Measurements from ENCODE around the gene KRTAP10-8.
"Not testable (repeated sequence)": the region's sequence is repeated elsewhere in the genome, so short reads cannot be mapped to it uniquely, and the experiment has no call there.

The KRTAP10-8 gene

GRCh38 chr21:44579056-44579832 is 32.6 kb upstream of the KRTAP10-8 start:
- DNase-seq (ENCODE audit: low read depth in 1 of 2, low spot score in 1 of 2) = no peak

GRCh38 chr21:44579833-44580144 is 32.1 kb upstream of the KRTAP10-8 start:
- DNase-seq (ENCODE audit: low read depth in 1 of 2, low spot score in 1 of 2) = no peak

- not testable (repeated sequence) for DNase-seq (ENCODE audit: low read depth in 1 of 2, low spot score in 1 of 2)
Measured at GRCh38 chr21:44580231-44580821, 31.6 kb upstream of the KRTAP10-8 start, which contains the start of gene KRTAP10-5. Gene KRTAP10-5, minus strand, starts transcription at chr21:44580604. Its CDS starts 26 bp downstream, at chr21:44580578.

- DNase-seq (ENCODE audit: low read depth in 1 of 2, low spot score in 1 of 2) = no peak
Measured at GRCh38 chr21:44581158-44581557, 30.7 kb upstream of the KRTAP10-8 start.

GRCh38 chr21:44582055-44582454 is 29.8 kb upstream of the KRTAP10-8 start:
- no peak for DNase-seq (ENCODE audit: low read depth in 1 of 2, low spot score in 1 of 2)

GRCh38 chr21:44583089-44583799 is 28.6 kb upstream of the KRTAP10-8 start:
- DNase-seq (ENCODE audit: low read depth in 1 of 2, low spot score in 1 of 2) = no peak

- no peak for DNase-seq (ENCODE audit: low read depth in 1 of 2, low spot score in 1 of 2)
Measured at GRCh38 chr21:44583800-44584147, 28.1 kb upstream of the KRTAP10-8 start.

- no peak for DNase-seq (ENCODE audit: low read depth in 1 of 2, low spot score in 1 of 2)
Measured at GRCh38 chr21:44585892-44586291, 26.0 kb upstream of the KRTAP10-8 start.

- no peak for DNase-seq (ENCODE audit: low read depth in 1 of 2, low spot score in 1 of 2)
Measured at GRCh38 chr21:44589094-44589493, 22.8 kb upstream of the KRTAP10-8 start.

GRCh38 chr21:44589586-44590305 is 22.1 kb upstream of the KRTAP10-8 start:
- no peak for DNase-seq (ENCODE audit: low read depth in 1 of 2, low spot score in 1 of 2)

- no peak for DNase-seq (ENCODE audit: low read depth in 1 of 2, low spot score in 1 of 2)
Measured at GRCh38 chr21:44590311-44590721, 21.6 kb upstream of the KRTAP10-8 start.

- DNase-seq (ENCODE audit: low read depth in 1 of 2, low spot score in 1 of 2) = not testable (repeated sequence)
Measured at GRCh38 chr21:44590897-44591800, 20.7 kb upstream of the KRTAP10-8 start.

GRCh38 chr21:44591801-44592130 is 20.1 kb upstream of the KRTAP10-8 start:
- not testable (repeated sequence) for DNase-seq (ENCODE audit: low read depth in 1 of 2, low spot score in 1 of 2)

GRCh38 chr21:44592446-44593311 is 19.2 kb upstream of the KRTAP10-8 start, which contains the start of gene KRTAP10-6:
Gene KRTAP10-6, minus strand, starts transcription at chr21:44592505. Its CDS starts 21 bp downstream, at chr21:44592484.
- no peak for DNase-seq (ENCODE audit: low read depth in 1 of 2, low spot score in 1 of 2)

GRCh38 chr21:44593598-44594405 is 18.1 kb upstream of the KRTAP10-8 start:
- DNase-seq (ENCODE audit: low read depth in 1 of 2, low spot score in 1 of 2) = no peak

- no peak for DNase-seq (ENCODE audit: low read depth in 1 of 2, low spot score in 1 of 2)
Measured at GRCh38 chr21:44594406-44594916, 17.4 kb upstream of the KRTAP10-8 start.

GRCh38 chr21:44595524-44595923 is 16.4 kb upstream of the KRTAP10-8 start:
- DNase-seq (ENCODE audit: low read depth in 1 of 2, low spot score in 1 of 2) = no peak

- no peak for DNase-seq (ENCODE audit: low read depth in 1 of 2, low spot score in 1 of 2)
Measured at GRCh38 chr21:44596068-44596725, 15.7 kb upstream of the KRTAP10-8 start.

Measured in activated T-helper 1 cell treated with anti-CD3 and anti-CD28 coated beads, Interleukin-2, amount 50 U/mL, for 16 hours (primary cell).